Astrocyte (in vitro differentiated cells and primary cell): ENCODE measurements around the gene GTPBP6. TPM values are rescaled to one million over a fixed set of nuclear protein-coding genes. Genes with fewer than 3 reads are reported as not detected.

Experiments
- DNase-seq: peaks from one replicate; pipeline ENCODE4 v3.0.0-alpha.2; 2010; ENCODE audit warnings: low read depth
- FAIRE-seq: peaks from 2 replicates; lab custom pipeline; 2011; peaks lifted over from hg19 to GRCh38; lab: Jason Lieb, UNC
- H2AFZ ChIP-seq: 2 replicates; pipeline ENCODE4 v1.6.0; 2012; ENCODE audit warnings: low read depth, low read length, inconsistent platforms
- H3K27ac ChIP-seq: 2 replicates; pipeline ENCODE4 v1.5.1; 2011; ENCODE audit warnings: low read depth, low read length, inconsistent platforms
- H3K27me3 ChIP-seq: 2 replicates; pipeline ENCODE4 v1.6.0; 2011; ENCODE audit warnings: low read length, inconsistent platforms; ENCODE audit not compliant: insufficient read depth
- H3K36me3 ChIP-seq: 2 replicates; pipeline ENCODE4 v1.5.1; 2011; ENCODE audit warnings: low read length, inconsistent platforms; ENCODE audit not compliant: insufficient read depth
- H3K4me1 ChIP-seq: 2 replicates; pipeline ENCODE4 v1.5.1; 2011; ENCODE audit warnings: low read length, inconsistent platforms; ENCODE audit not compliant: insufficient read depth
- H3K4me2 ChIP-seq: 2 replicates; pipeline ENCODE4 v1.6.0; 2012; ENCODE audit warnings: low read length, inconsistent platforms
- H3K4me3 ChIP-seq: 2 replicates; pipeline ENCODE4 v1.5.1; 2011; ENCODE audit warnings: low read depth, mild to moderate bottlenecking, low read length, inconsistent platforms; ENCODE audit not compliant: insufficient read depth
- H3K79me2 ChIP-seq: 2 replicates; pipeline ENCODE4 v1.6.0; 2012; ENCODE audit warnings: mild to moderate bottlenecking, low read length, inconsistent platforms; ENCODE audit not compliant: insufficient read depth
- H3K9ac ChIP-seq: 2 replicates; pipeline ENCODE4 v1.6.0; 2012; ENCODE audit warnings: mild to moderate bottlenecking, low read length, inconsistent platforms
- H3K9me3 ChIP-seq: 2 replicates; pipeline ENCODE4 v1.5.1; 2012; ENCODE audit warnings: low read depth, mild to moderate bottlenecking, low read length, inconsistent platforms; ENCODE audit not compliant: insufficient read depth
- H4K20me1 ChIP-seq: 2 replicates; pipeline ENCODE4 v1.6.0; 2012; ENCODE audit warnings: low read length, inconsistent platforms; ENCODE audit not compliant: insufficient read depth
- H3K27ac Mint-ChIP-seq: one replicate; pipeline ENCODE4 v1.8.0; 2021; ENCODE audit warnings: mild to moderate bottlenecking, mixed read lengths; ENCODE audit not compliant: unreplicated experiment
- H3K27me3 Mint-ChIP-seq: one replicate; pipeline ENCODE4 v1.8.0; 2021; ENCODE audit warnings: low read depth, mixed read lengths; ENCODE audit not compliant: unreplicated experiment
- H3K36me3 Mint-ChIP-seq: one replicate; pipeline ENCODE4 v1.8.0; 2021; ENCODE audit warnings: low read depth, mixed read lengths; ENCODE audit not compliant: unreplicated experiment
- H3K4me1 Mint-ChIP-seq: one replicate; pipeline ENCODE4 v1.8.0; 2021; ENCODE audit warnings: low read depth, mixed read lengths; ENCODE audit not compliant: unreplicated experiment
- H3K4me3 Mint-ChIP-seq: one replicate; pipeline ENCODE4 v1.8.0; 2021; ENCODE audit warnings: mild to moderate bottlenecking, moderate library complexity, mixed read lengths; ENCODE audit not compliant: unreplicated experiment
- H3K9me3 Mint-ChIP-seq: one replicate; pipeline ENCODE4 v1.8.0; 2021; ENCODE audit warnings: mild to moderate bottlenecking, mixed read lengths; ENCODE audit not compliant: unreplicated experiment
- CTCF ChIP-seq: IDR thresholded peaks from 2 replicates; pipeline ENCODE4 v1.5.1; 2011; ENCODE audit warnings: low read depth, mild to moderate bottlenecking, inconsistent platforms, low read length, moderate library complexity; ENCODE audit not compliant: insufficient read depth
- EZH2 ChIP-seq: IDR thresholded peaks from 2 replicates; pipeline ENCODE4 v1.6.1; 2012; ENCODE audit warnings: mild to moderate bottlenecking, low read length, inconsistent platforms; ENCODE audit not compliant: insufficient read depth
- total RNA-seq: library from RNA; stranded (reverse); gene quantifications from 2 replicates; pipeline ENCODE4 v1.2.1, GENCODE V29; 2021

GTPBP6 gene
- total RNA-seq, 1 donor from 2014 or later: 30.5 TPM

- H3K9me3 ChIP-seq: no peaks in the 10 kb centered on the region
- H3K4me1 Mint-ChIP-seq: peaks cover 3% of the 10 kb centered on the region
- H2AFZ ChIP-seq: no peak overlapping the region
- FAIRE-seq (no peak), DNase-seq (no peak)
- H3K4me1 ChIP-seq: peaks cover 3% of the 10 kb centered on the region
- peaks cover 3% of the 10 kb centered on the region for H3K27me3 Mint-ChIP-seq
- H3K79me2 ChIP-seq: no peaks in the 10 kb centered on the region
- no peaks in the 10 kb centered on the region for H3K9me3 Mint-ChIP-seq
- no peak overlapping the region for H3K27ac ChIP-seq
- H3K4me2 ChIP-seq: no peak overlapping the region
- H3K4me3 Mint-ChIP-seq: no peak overlapping the region
- no peaks in the 10 kb centered on the region for H3K36me3 Mint-ChIP-seq
- TF ChIP-seq EZH2: no peak
- no peak for TF ChIP-seq CTCF
- no peaks in the 10 kb centered on the region for H3K36me3 ChIP-seq
- no peak overlapping the region for H3K9ac ChIP-seq
- H3K27ac Mint-ChIP-seq: no peak overlapping the region
- no peaks in the 10 kb centered on the region for H3K27me3 ChIP-seq
- H3K4me3 ChIP-seq: no peak overlapping the region
- no peaks in the 10 kb centered on the region for H4K20me1 ChIP-seq
Observed at GRCh38 chrX:262381-262909, 56.2 kb downstream of the GTPBP6 start.

- Histone ChIP-seq H3K4me2 (peak overlapping the region; percentile 37), H3K79me2 (no peaks in the 10 kb centered on the region), H3K9ac (no peak overlapping the region), H3K36me3 (no peaks in the 10 kb centered on the region), H3K9me3 (no peaks in the 10 kb centered on the region), H3K27me3 (no peaks in the 10 kb centered on the region), H2AFZ (no peak overlapping the region), H3K4me3 (no peak overlapping the region), H4K20me1 (no peaks in the 10 kb centered on the region), H3K27ac (no peak overlapping the region), H3K4me1 (peaks cover 3% of the 10 kb centered on the region)
- Mint-ChIP-seq H3K27me3 (peaks cover 3% of the 10 kb centered on the region), H3K27ac (no peak overlapping the region), H3K4me1 (peaks cover 3% of the 10 kb centered on the region), H3K36me3 (no peaks in the 10 kb centered on the region), H3K4me3 (no peak overlapping the region), H3K9me3 (no peaks in the 10 kb centered on the region)
- no peak for DNase-seq
- no peak for FAIRE-seq
- TF ChIP-seq CTCF (no peak), EZH2 (no peak)
Observed at GRCh38 chrX:261919-262352, 56.7 kb downstream of the GTPBP6 start.

GRCh38 chrX:261167-261918 lies 57.3 kb downstream of the GTPBP6 start:
- peak overlapping the region; percentile 65 for H2AFZ ChIP-seq
- no peak overlapping the region for H3K9ac ChIP-seq
- H3K36me3 Mint-ChIP-seq: no peaks in the 10 kb centered on the region
- no peaks in the 10 kb centered on the region for H3K9me3 ChIP-seq
- peak; percentile 38 for DNase-seq
- H3K36me3 ChIP-seq: no peaks in the 10 kb centered on the region
- TF ChIP-seq EZH2 (no peak), CTCF (no peak)
- H3K9me3 Mint-ChIP-seq: no peaks in the 10 kb centered on the region
- H3K4me1 ChIP-seq: peaks cover 3% of the 10 kb centered on the region
- H3K27ac Mint-ChIP-seq: no peak overlapping the region
- no peak overlapping the region for H3K4me3 ChIP-seq
- no peaks in the 10 kb centered on the region for H3K27me3 ChIP-seq
- H3K27me3 Mint-ChIP-seq: peaks cover 3% of the 10 kb centered on the region
- no peak overlapping the region for H3K4me3 Mint-ChIP-seq
- no peak overlapping the region for H3K27ac ChIP-seq
- FAIRE-seq: no peak
- peaks cover 3% of the 10 kb centered on the region for H3K4me1 Mint-ChIP-seq
- no peaks in the 10 kb centered on the region for H3K79me2 ChIP-seq
- H3K4me2 ChIP-seq: peak overlapping the region; percentile 37
- no peaks in the 10 kb centered on the region for H4K20me1 ChIP-seq
